GM19238 (cell line): ENCODE results near the gene SHOX.
"Not testable (repeated sequence)": the region's sequence is repeated elsewhere in the genome, so short reads cannot be mapped to it uniquely, and the experiment has no call there.

ENCODE experiments used
- DNase-seq: peaks from one replicate; pipeline ENCODE4 v3.0.0; 2011; ENCODE audit warnings: low spot score; ENCODE audit not compliant: insufficient read length

SHOX gene

GRCh38 chrX:630612-631496 lies at the start of gene SHOX:
Gene SHOX, plus strand, starts transcription at chrX:630791. Its CDS starts 107 bp downstream, at chrX:630898.
- DNase-seq = no peak

GRCh38 chrX:581066-581465 lies 49.5 kb upstream of the SHOX start:
- DNase-seq = no peak

GRCh38 chrX:581720-582298 lies 48.8 kb upstream of the SHOX start:
- no peak for DNase-seq

- no peak for DNase-seq
Observed at GRCh38 chrX:584572-584971, 46.0 kb upstream of the SHOX start.

GRCh38 chrX:585115-585808 lies 45.3 kb upstream of the SHOX start:
- DNase-seq = no peak

GRCh38 chrX:586351-586750 lies 44.2 kb upstream of the SHOX start:
- no peak for DNase-seq

- not testable (repeated sequence) for DNase-seq
Observed at GRCh38 chrX:589261-589660, 41.3 kb upstream of the SHOX start.

GRCh38 chrX:590693-591404 lies 39.7 kb upstream of the SHOX start:
- no peak for DNase-seq

- no peak for DNase-seq
Observed at GRCh38 chrX:599837-600715, 30.5 kb upstream of the SHOX start.

- DNase-seq = not testable (repeated sequence)
Observed at GRCh38 chrX:603029-603428, 27.6 kb upstream of the SHOX start.

- not testable (repeated sequence) for DNase-seq
Observed at GRCh38 chrX:604616-605015, 26.0 kb upstream of the SHOX start.

GRCh38 chrX:608088-608487 lies 22.5 kb upstream of the SHOX start:
- DNase-seq = not testable (repeated sequence)

- DNase-seq = no peak
Observed at GRCh38 chrX:614136-614535, 16.5 kb upstream of the SHOX start.

GRCh38 chrX:617401-617800 lies 13.2 kb upstream of the SHOX start:
- no peak for DNase-seq

GRCh38 chrX:617891-618290 lies 12.7 kb upstream of the SHOX start:
- DNase-seq = no peak

- not testable (repeated sequence) for DNase-seq
Observed at GRCh38 chrX:618304-618703, 12.3 kb upstream of the SHOX start.

GRCh38 chrX:618761-619450 lies 11.7 kb upstream of the SHOX start:
- DNase-seq = no peak

- DNase-seq = no peak
Observed at GRCh38 chrX:619451-619811, 11.2 kb upstream of the SHOX start.

GRCh38 chrX:619812-620531 lies 10.6 kb upstream of the SHOX start:
- no peak for DNase-seq
